AG04450 (cell line): ENCODE data around the gene CNDP2. TPM values are rescaled to one million over a fixed set of nuclear protein-coding genes. Genes with fewer than 3 reads are reported as not detected.

Experiments used
- CTCF ChIA-PET: fragments of 300-600, 350-600 bp; formaldehyde crosslinking; extraction: SDS; loops from one replicate; lab custom pipeline; 2022; ENCODE audit warnings: antibody characterized with exemption, inconsistent platforms; lab: Charles Lee
- POLR2A ChIA-PET: fragments of 350-600 bp; formaldehyde crosslinking; extraction: SDS; loops from one replicate; lab custom pipeline; 2021; ENCODE audit warnings: antibody characterized with exemption, inconsistent platforms; lab: Yijun Ruan, JAX
- DNase-seq: peaks from one replicate; pipeline ENCODE4 v3.0.0-alpha.2; 2011; ENCODE audit warnings: low read depth, low spot score
- H3K27ac ChIP-seq: one replicate; pipeline ENCODE4 v1.5.1; 2012; ENCODE audit warnings: low read depth, low read length, control low read depth
- H3K27me3 ChIP-seq: one replicate; pipeline ENCODE4 v1.6.0; 2012; ENCODE audit warnings: low read length; ENCODE audit not compliant: control insufficient read depth, insufficient read depth
- H3K4me3 ChIP-seq: 2 replicates; pipeline ENCODE4 v1.5.1; 2011; ENCODE audit warnings: mild to moderate bottlenecking, low read depth, low read length, control low read depth
- H3K9me3 ChIP-seq: 2 replicates; pipeline ENCODE4 v1.5.1; 2012; ENCODE audit warnings: low read length; ENCODE audit not compliant: control insufficient read depth, insufficient read depth
- CTCF ChIP-seq: IDR thresholded peaks from 2 replicates; pipeline ENCODE4 v1.5.1; 2011; ENCODE audit warnings: low read depth, low read length, control low read depth, inconsistent platforms
- polyA plus RNA-seq: library from polyadenylated mRNA; depleted of rRNA; stranded (reverse); fragments of >200 nt; gene quantifications from 2 replicates; pipeline ENCODE4 v1.2.3, GENCODE V29; 2011

CNDP2 gene
- polyA plus RNA-seq, 1 experiment = 74.2 TPM

GRCh38 chr18:74512321-74513053, 16.3 kb downstream of the CNDP2 start:
- CTCF ChIA-PET = no interaction called here
- Histone ChIP-seq H3K27me3 (no peaks in the 10 kb centered on the region), H3K27ac (no peak overlapping the region), H3K4me3 (no peak overlapping the region), H3K9me3 (no peaks in the 10 kb centered on the region)
- POLR2A ChIA-PET = no interaction called here
- no peak for TF ChIP-seq CTCF
- no peak for DNase-seq

DNA sequence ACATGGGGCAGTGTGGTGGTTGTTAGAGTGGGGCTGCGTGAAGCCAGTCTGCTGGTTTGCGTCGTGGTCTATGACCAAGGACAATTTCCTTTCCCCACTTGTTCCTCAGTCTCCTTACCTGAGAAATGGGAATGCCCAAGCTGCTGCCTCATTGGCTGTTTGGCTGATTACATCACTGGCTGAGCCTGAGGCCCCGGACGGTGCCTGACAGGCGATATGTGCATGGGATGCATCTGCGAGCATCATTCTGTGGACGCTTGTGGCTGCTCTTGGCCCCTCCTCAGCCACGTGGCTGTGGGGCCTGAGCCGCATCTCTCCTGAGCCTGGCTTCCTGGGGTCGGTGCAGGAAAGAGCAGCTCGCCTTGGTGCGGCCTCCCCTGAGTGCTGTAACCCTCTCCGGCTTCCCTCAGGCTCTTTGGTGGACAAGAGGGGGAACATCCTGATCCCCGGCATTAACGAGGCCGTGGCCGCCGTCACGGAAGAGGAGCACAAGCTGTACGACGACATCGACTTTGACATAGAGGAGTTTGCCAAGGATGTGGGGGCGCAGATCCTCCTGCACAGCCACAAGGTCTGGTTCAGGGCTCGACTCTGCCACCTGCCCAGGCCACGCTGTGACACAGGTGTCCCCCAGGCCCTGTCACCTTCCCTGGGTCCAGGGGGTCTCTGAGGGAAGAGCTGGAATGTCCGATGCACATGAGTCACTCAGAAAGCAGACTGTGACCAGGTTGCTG, 17.2 kb downstream of the CNDP2 start:
- H3K9me3 ChIP-seq = no peaks in the 10 kb centered on the region
- H3K4me3 ChIP-seq = no peak overlapping the region
- no peak overlapping the region for H3K27ac ChIP-seq
- DNase-seq = no peak
- ChIA-PET CTCF (no interaction called here), POLR2A (no interaction called here)
- H3K27me3 ChIP-seq = no peaks in the 10 kb centered on the region
- TF ChIP-seq CTCF = no peak

GRCh38 chr18:74513883-74514205, 17.7 kb downstream of the CNDP2 start:
- Histone ChIP-seq H3K27ac (no peak overlapping the region), H3K4me3 (no peak overlapping the region)

GRCh38 chr18:74514860-74515495, 18.8 kb downstream of the CNDP2 start:
- ChIA-PET POLR2A (no interaction called here), CTCF (no interaction called here)
- TF ChIP-seq CTCF = no peak

More at GRCh38 chr18:74513883-74514205, 17.7 kb downstream of the CNDP2 start:
- ChIA-PET CTCF (no interaction called here), POLR2A (no interaction called here)
- no peak for DNase-seq
- no peaks in the 10 kb centered on the region for H3K27me3 ChIP-seq
- no peaks in the 10 kb centered on the region for H3K9me3 ChIP-seq
- TF ChIP-seq CTCF = no peak

More at GRCh38 chr18:74514860-74515495, 18.8 kb downstream of the CNDP2 start:
- Histone ChIP-seq H3K27me3 (no peaks in the 10 kb centered on the region), H3K4me3 (no peak overlapping the region), H3K9me3 (no peaks in the 10 kb centered on the region), H3K27ac (no peak overlapping the region)
- no peak for DNase-seq
